K562 (cell line): ENCODE results near the gene PPP1R3E. TPM values are rescaled to one million over a fixed set of nuclear protein-coding genes. Genes with fewer than 3 reads are reported as not detected.

Source experiments
- BMI1 ChIP-seq: fragments of 150-350 bp; IDR thresholded peaks from 2 replicates; pipeline ENCODE4 v1.6.1; 2014; ENCODE audit warnings: low read length
- DPF2 ChIP-seq: fragments of 450-650 bp; IDR thresholded peaks from 2 replicates; pipeline ENCODE4 v1.6.1; 2016
- GABPB2 ChIP-seq: fragments of 250-450 bp; sonication (Bioruptor Pico); conservative IDR thresholded peaks from 2 replicates; pipeline ENCODE4 v1.5.1; 2021; ENCODE audit warnings: mild to moderate bottlenecking
- IFI16 ChIP-seq: fragments of 250-450 bp; sonication (Bioruptor Pico); IDR thresholded peaks from 2 replicates; pipeline ENCODE4 v2.1.2; 2022; ENCODE audit warnings: mild to moderate bottlenecking, inconsistent platforms
- LCOR ChIP-seq: sonication (generic); formaldehyde crosslinking; IDR thresholded peaks from 2 replicates; pipeline ENCODE4 v1.8.0; 2022; ENCODE audit warnings: mild to moderate bottlenecking, missing genetic modification reagents
- MAFK ChIP-seq: IDR thresholded peaks from 2 replicates; pipeline ENCODE4 v1.6.1; 2011; ENCODE audit warnings: low read length, improper control_type of control experiment
- MYC ChIP-seq, 2 experiments: fragments of 250-450 bp in 1 of 2; sonication (Bioruptor Pico) in 1 of 2; IDR thresholded peaks; 2 replicates each; pipeline versions ENCODE4 v1.5.1 to v1.6.1; 2012 to 2021; ENCODE audit warnings: low read depth in 2 of 2, borderline replicate concordance in 1 of 2, improper control_type of control experiment in 1 of 2, low read length in 1 of 2, mild to moderate bottlenecking in 1 of 2, moderate library complexity in 1 of 2
- NCOA6 ChIP-seq: fragments of 450-650 bp; IDR thresholded peaks from 2 replicates; pipeline ENCODE4 v1.6.1; 2017; ENCODE audit warnings: mild to moderate bottlenecking
- NFRKB ChIP-seq: fragments of 450-650 bp; IDR thresholded peaks from 2 replicates; pipeline ENCODE4 v1.6.1; 2016; ENCODE audit warnings: low read depth
- PCBP2 ChIP-seq: fragments of 200-400 bp; formaldehyde crosslinking; IDR thresholded peaks from 2 replicates; pipeline ENCODE4 v1.6.1; 2018; ENCODE audit warnings: low read length, low read depth, mild to moderate bottlenecking, moderate library complexity; ENCODE audit not compliant: poor library complexity, severe bottlenecking
- PHTF2 ChIP-seq: fragments of 250-450 bp; sonication (Bioruptor Pico); IDR thresholded peaks from 2 replicates; pipeline ENCODE4 v1.5.0; 2021; ENCODE audit warnings: mild to moderate bottlenecking
- RHOXF2B ChIP-seq: fragments of 250-450 bp; sonication (Bioruptor Pico); conservative IDR thresholded peaks from 2 replicates; pipeline ENCODE4 v1.5.1; 2021
- SMAD3 ChIP-seq: fragments of 450-650 bp; formaldehyde crosslinking; conservative IDR thresholded peaks from 2 replicates; pipeline ENCODE4 v1.4.0; 2020; ENCODE audit warnings: mild to moderate bottlenecking
- SMC3 ChIP-seq: conservative IDR thresholded peaks from 2 replicates; pipeline ENCODE4 v1.6.1; 2011; ENCODE audit warnings: low read depth, low read length, improper control_type of control experiment; ENCODE audit not compliant: insufficient read depth
- TEAD1 ChIP-seq, 2 experiments: fragments of 450-650 bp in 1 of 2; sonication (generic) in 1 of 2; formaldehyde crosslinking; IDR thresholded peaks; 2 replicates each; pipeline versions ENCODE4 v1.4.0 to v1.8.0; 2020 to 2022; ENCODE audit warnings: mild to moderate bottlenecking in 2 of 2, missing genetic modification reagents in 1 of 2
- YY1 ChIP-seq, 3 experiments: IDR thresholded peaks; 2 replicates each; pipeline ENCODE4 v1.6.1; 2011; ENCODE audit warnings: low read length in 2 of 3, mild to moderate bottlenecking in 2 of 3, moderate library complexity in 2 of 3, borderline replicate concordance in 1 of 3, control low read depth in 1 of 3, low read depth in 1 of 3; ENCODE audit not compliant: insufficient read depth in 3 of 3, insufficient replicate concordance in 2 of 3, control insufficient read depth in 1 of 3, insufficient read length in 1 of 3; ENCODE audit errors: extremely low read depth in 1 of 3
- ZFP1 ChIP-seq: fragments of 450-650 bp; formaldehyde crosslinking; IDR thresholded peaks from 2 replicates; pipeline ENCODE4 v1.4.0; 2020; ENCODE audit warnings: mild to moderate bottlenecking, mixed read lengths
- ZFP36 ChIP-seq: fragments of 150-350 bp; IDR thresholded peaks from 2 replicates; pipeline ENCODE4 v1.6.1; 2018; ENCODE audit warnings: low read length, low read depth; ENCODE audit not compliant: partially characterized antibody
- ZNF124 ChIP-seq: sonication (generic); formaldehyde crosslinking; IDR thresholded peaks from 2 replicates; pipeline ENCODE4 v1.8.1; 2022; ENCODE audit warnings: missing genetic modification reagents
- ZNF431 ChIP-seq: sonication (generic); formaldehyde crosslinking; IDR thresholded peaks from 2 replicates; pipeline ENCODE4 v1.8.0; 2022; ENCODE audit warnings: mild to moderate bottlenecking, missing genetic modification reagents
- polyA plus RNA-seq, 8 experiments: library from polyadenylated mRNA; depleted of rRNA in 4 of 8; stranded (reverse) in 5 of 8; unstranded in 3 of 8; fragments of >200 nt; fragmentation: Nextera tagmentation in 2 of 8; fragmentation: Illumina TruSeq in 1 of 8; extraction: Ambion mirVana in 2 of 8; extraction: Trizol in 1 of 8; gene quantifications; 2 replicates each; pipeline versions ENCODE4 v1.2.1 to v1.2.3, GENCODE V29; 2011 to 2014; ENCODE audit warnings: inconsistent platforms in 1 of 8, missing spikeins in 1 of 8
- total RNA-seq, 7 experiments: library from RNA; depleted of rRNA in 6 of 7; stranded (reverse); fragments of >200 nt in 6 of 7; fragmentation: Illumina TruSeq in 2 of 7; extraction: Trizol in 2 of 7; gene quantifications; 2 replicates each; pipeline versions ENCODE4 v1.2.1 to v1.2.3, GENCODE V29; 2011 to 2021; ENCODE audit warnings: low replicate concordance in 1 of 7
- TF ChIP-seq, protein P1 (sequence below): fragments of 450-650 bp; IDR thresholded peaks from 2 replicates; pipeline ENCODE4 v1.6.1; 2017; ENCODE audit warnings: mild to moderate bottlenecking, moderate library complexity
- TF ChIP-seq, protein P2 (sequence below): sonication (generic); formaldehyde crosslinking; IDR thresholded peaks from 2 replicates; pipeline ENCODE4 v1.8.0; 2022; ENCODE audit warnings: mild to moderate bottlenecking, missing genetic modification reagents
- TF ChIP-seq, protein P3 (sequence below): fragments of 450-650 bp; IDR thresholded peaks from 2 replicates; pipeline ENCODE4 v1.6.1; 2016; ENCODE audit warnings: mild to moderate bottlenecking
- TF ChIP-seq, protein P4 (sequence below): fragments of 250-450 bp; sonication (Bioruptor Pico); IDR thresholded peaks from 2 replicates; pipeline ENCODE4 v1.8.0; 2021; ENCODE audit warnings: borderline replicate concordance, mild to moderate bottlenecking, moderate library complexity; ENCODE audit not compliant: poor library complexity, severe bottlenecking

The PPP1R3E gene
- total and polyA plus RNA-seq, 9 of the 15 experiments (the other 6 are each of a cell fraction or from before 2014, with no cell fraction given) = 3.2 to 18.4 (median 7.6) TPM

DNA sequence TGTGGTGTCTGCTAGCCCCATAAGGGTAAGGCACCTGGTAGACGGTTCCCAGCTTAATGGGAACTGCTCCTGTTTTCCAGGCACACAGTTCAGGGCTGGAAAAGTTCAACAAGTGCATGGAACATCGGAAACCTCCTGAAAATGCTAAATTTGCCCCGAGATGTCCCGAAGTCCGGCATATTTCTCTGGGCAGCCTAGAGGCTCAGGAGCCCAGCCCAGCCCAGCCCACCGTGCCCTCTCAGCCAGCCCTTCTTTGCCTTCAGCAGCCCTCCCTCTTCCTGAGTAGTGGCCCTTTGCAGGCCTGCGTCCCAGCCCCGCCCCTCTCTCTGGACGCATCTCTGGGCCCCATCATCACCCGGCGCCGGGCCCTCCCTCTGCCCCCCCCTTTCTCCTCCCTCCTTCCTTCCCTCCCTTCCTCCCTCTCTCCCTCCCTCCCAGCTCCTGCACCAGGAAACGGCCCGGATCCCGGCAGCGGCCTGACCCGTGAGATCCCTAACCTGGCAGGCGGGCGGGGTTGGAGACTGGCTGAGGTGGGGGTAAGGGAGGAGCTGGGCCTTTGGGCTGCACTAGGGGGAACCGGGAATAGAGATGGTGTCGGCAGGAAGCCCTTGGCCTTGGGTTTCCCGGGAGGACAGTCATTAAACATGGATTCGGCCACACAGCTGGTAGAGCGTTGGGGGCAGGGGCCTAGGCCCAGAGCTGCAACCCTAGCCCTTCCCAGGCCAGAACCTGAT is 3.9 kb upstream of the PPP1R3E start, which contains the start of gene BCL2L2 (continued):
- no peak for TF ChIP-seq MAFK
- no peak for TF ChIP-seq ZNF431 (CRISPR knock-in tag)
- no peak for TF ChIP-seq GABPB2
- TF ChIP-seq, protein P1, sequence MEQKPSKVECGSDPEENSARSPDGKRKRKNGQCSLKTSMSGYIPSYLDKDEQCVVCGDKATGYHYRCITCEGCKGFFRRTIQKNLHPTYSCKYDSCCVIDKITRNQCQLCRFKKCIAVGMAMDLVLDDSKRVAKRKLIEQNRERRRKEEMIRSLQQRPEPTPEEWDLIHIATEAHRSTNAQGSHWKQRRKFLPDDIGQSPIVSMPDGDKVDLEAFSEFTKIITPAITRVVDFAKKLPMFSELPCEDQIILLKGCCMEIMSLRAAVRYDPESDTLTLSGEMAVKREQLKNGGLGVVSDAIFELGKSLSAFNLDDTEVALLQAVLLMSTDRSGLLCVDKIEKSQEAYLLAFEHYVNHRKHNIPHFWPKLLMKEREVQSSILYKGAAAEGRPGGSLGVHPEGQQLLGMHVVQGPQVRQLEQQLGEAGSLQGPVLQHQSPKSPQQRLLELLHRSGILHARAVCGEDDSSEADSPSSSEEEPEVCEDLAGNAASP = no peak
- no peak for TF ChIP-seq NCOA6
- TF ChIP-seq ZFP36 = no peak
- TF ChIP-seq SMAD3 (CRISPR knock-in tag) = no peak
- TF ChIP-seq IFI16 = no peak
- peak; percentile 88 for TF ChIP-seq NFRKB
- TF ChIP-seq ZNF124 (CRISPR knock-in tag) = no peak
- no peak; the same call in 1 of the 2 replicates for TF ChIP-seq DPF2
- TF ChIP-seq RHOXF2B (CRISPR knock-in tag) = no peak
- TF ChIP-seq PCBP2 = no peak
- TF ChIP-seq LCOR (CRISPR knock-in tag) = peak; percentile 71; the same call in 1 of the 2 replicates
- TF ChIP-seq, protein P2, sequence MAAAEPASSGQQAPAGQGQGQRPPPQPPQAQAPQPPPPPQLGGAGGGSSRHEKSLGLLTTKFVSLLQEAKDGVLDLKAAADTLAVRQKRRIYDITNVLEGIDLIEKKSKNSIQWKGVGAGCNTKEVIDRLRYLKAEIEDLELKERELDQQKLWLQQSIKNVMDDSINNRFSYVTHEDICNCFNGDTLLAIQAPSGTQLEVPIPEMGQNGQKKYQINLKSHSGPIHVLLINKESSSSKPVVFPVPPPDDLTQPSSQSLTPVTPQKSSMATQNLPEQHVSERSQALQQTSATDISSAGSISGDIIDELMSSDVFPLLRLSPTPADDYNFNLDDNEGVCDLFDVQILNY (CRISPR knock-in tag) = no peak
- TF ChIP-seq SMC3 = no peak
- TF ChIP-seq BMI1 = no peak
- TF ChIP-seq, protein P3, sequence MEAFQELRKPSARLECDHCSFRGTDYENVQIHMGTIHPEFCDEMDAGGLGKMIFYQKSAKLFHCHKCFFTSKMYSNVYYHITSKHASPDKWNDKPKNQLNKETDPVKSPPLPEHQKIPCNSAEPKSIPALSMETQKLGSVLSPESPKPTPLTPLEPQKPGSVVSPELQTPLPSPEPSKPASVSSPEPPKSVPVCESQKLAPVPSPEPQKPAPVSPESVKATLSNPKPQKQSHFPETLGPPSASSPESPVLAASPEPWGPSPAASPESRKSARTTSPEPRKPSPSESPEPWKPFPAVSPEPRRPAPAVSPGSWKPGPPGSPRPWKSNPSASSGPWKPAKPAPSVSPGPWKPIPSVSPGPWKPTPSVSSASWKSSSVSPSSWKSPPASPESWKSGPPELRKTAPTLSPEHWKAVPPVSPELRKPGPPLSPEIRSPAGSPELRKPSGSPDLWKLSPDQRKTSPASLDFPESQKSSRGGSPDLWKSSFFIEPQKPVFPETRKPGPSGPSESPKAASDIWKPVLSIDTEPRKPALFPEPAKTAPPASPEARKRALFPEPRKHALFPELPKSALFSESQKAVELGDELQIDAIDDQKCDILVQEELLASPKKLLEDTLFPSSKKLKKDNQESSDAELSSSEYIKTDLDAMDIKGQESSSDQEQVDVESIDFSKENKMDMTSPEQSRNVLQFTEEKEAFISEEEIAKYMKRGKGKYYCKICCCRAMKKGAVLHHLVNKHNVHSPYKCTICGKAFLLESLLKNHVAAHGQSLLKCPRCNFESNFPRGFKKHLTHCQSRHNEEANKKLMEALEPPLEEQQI = no peak
- peak in 1 of 2 experiments; percentile 83; a peak in 2 of 4 replicates for TF ChIP-seq TEAD1 (CRISPR knock-in tag; IDR thresholded peaks at IDR 0.05)
- no peak for TF ChIP-seq PHTF2 (CRISPR knock-in tag)
- TF ChIP-seq MYC (IDR thresholded peaks at IDR 0.05; ENCODE audit: low read depth, low read length) = peak; percentile 62; the same call in 1 of the 2 replicates
- no peak for TF ChIP-seq MYC (CRISPR knock-in tag; IDR thresholded peaks at IDR 0.05; ENCODE audit: borderline replicate concordance, low read depth)
- TF ChIP-seq ZFP1 = no peak
- TF ChIP-seq YY1 (IDR thresholded peaks at IDR 0.05; ENCODE audit: borderline replicate concordance in 1 of 3, control insufficient read depth in 1 of 3, extremely low read depth in 1 of 3, insufficient read depth in 3 of 3, insufficient read length in 1 of 3, insufficient replicate concordance in 2 of 3, low read depth in 1 of 3, low read length in 2 of 3) = peak in 2 of 3 experiments; percentile 41 to 75
- TF ChIP-seq, protein P4, sequence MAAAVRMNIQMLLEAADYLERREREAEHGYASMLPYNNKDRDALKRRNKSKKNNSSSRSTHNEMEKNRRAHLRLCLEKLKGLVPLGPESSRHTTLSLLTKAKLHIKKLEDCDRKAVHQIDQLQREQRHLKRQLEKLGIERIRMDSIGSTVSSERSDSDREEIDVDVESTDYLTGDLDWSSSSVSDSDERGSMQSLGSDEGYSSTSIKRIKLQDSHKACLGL (CRISPR knock-in tag) = no peak
